HG03135 (cell line): Measurements from ENCODE around the gene PSMB3.
"Not testable (repeated sequence)": the region's sequence is repeated elsewhere in the genome, so short reads cannot be mapped to it uniquely, and the experiment has no call there.

Experiments
- ATAC-seq: cut with Tn5 transposase; IDR thresholded peaks from one replicate; pipeline ENCODE4 v1.9.1; 2021; ENCODE audit warnings: mild to moderate bottlenecking, moderate library complexity; ENCODE audit not compliant: unreplicated experiment

PSMB3 gene

GRCh38 chr17:38715216-38715943, 37.2 kb upstream of the PSMB3 start:
- no peak for ATAC-seq

DNA sequence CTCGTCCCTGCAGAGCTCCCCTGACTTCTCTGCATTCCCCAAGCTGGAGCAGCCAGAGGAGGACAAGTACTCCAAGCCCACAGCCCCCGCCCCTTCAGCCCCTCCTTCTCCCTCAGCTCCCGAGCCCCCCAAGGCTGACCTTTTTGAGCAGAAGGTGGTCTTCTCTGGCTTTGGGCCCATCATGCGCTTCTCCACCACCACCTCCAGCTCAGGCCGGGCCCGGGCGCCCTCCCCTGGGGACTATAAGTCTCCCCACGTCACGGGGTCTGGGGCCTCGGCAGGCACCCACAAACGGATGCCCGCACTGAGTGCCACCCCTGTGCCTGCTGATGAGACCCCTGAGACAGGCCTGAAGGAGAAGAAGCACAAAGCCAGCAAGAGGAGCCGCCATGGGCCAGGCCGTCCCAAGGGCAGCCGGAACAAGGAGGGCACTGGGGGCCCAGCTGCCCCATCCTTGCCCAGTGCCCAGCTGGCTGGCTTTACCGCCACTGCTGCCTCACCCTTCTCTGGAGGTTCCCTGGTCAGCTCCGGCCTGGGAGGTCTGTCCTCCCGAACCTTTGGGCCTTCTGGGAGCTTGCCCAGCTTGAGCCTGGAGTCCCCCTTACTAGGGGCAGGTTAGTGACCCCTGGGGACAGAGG, 36.1 kb upstream of the PSMB3 start:
- no peak for ATAC-seq

DNA sequence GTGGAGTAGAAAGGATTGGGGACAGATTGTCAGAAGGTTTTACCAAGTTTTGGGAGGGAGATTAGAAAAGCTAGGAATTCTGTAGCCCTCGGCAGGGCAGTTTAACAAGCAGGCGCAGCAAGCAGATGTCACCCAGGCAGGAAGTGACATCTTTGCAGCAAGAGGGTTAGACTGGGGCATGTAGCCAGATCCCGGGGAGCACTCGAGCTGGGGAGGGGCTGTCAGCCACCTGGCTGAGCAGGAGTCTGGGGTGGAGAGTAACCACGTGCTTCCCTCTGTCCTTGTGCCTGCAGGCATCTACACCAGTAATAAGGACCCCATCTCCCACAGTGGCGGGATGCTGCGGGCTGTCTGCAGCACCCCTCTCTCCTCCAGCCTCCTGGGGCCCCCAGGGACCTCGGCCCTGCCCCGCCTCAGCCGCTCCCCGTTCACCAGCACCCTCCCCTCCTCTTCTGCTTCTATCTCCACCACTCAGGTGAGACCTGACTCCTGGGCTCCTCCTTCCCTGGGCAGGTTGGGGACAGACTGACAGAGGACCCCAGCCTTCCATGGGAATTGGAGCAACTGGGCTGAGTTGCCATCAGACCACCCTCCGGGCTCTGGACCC, 35.3 kb upstream of the PSMB3 start:
- no peak for ATAC-seq

GRCh38 chr17:38719289-38719942, 33.1 kb upstream of the PSMB3 start:
- ATAC-seq = no peak

DNA sequence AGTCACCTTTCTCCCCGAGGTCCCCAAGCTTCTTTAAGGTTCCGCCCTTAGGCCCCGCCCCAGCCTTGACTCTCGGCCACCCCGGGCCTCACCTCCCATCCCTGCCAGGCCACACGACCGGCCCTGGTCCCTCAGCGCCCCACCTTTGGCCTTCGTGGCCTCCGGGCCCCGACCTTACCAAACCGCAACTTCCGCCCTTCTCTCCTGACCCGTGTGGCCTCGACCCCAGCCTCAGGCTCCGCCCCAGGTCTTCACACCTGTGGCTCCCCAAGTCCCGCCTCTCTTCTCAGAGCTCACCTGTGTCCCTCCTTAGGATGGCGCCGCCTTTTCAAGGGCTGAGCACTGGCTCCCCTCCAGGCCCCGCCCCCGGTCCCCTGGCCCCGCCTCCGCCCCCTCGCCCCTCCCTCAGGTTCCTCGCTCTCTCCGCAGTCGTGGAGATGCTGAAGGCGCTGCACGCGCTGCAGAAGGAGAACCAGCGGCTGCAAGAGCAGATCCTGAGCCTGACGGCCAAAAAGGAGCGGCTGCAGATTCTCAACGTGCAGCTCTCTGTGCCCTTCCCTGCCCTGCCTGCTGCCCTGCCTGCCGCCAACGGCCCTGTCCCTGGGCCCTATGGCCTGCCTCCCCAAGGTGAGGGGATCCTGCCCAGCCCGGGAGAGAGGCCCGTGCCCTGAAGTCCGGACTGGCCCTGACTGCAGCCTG, 32.4 kb upstream of the PSMB3 start:
- ATAC-seq = no peak

GRCh38 chr17:38720941-38721340, 31.6 kb upstream of the PSMB3 start:
- no peak for ATAC-seq

GRCh38 chr17:38721802-38722201, 30.7 kb upstream of the PSMB3 start:
- ATAC-seq = no peak

DNA sequence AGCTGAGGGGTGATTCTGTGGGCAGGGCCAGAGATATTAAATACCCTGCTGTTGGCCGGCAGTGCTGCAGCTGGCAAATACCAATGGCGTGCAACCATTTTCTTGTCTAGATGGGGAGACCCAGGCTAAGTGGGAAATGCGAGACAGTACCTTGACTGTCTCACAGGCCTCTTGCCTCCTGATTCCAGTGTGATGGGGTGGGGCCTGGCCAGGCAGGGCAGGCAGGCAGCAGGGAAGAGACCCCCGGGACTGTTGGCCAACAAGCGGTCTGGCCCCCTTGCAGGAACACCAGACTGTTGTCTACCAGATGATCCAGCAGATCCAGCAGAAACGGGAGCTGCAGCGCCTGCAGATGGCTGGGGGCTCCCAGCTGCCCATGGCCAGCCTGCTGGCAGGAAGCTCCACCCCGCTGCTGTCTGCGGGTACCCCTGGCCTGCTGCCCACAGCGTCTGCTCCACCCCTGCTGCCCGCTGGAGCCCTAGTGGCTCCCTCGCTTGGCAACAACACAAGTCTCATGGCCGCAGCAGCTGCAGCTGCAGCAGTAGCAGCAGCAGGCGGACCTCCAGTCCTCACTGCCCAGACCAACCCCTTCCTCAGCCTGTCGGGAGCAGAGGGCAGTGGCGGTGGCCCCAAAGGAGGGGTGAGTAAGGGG, 28.1 kb upstream of the PSMB3 start:
- no peak for ATAC-seq

- ATAC-seq = no peak
These were observed 27.5 kb upstream of the PSMB3 start for GRCh38 chr17:38725066-38725465.

DNA sequence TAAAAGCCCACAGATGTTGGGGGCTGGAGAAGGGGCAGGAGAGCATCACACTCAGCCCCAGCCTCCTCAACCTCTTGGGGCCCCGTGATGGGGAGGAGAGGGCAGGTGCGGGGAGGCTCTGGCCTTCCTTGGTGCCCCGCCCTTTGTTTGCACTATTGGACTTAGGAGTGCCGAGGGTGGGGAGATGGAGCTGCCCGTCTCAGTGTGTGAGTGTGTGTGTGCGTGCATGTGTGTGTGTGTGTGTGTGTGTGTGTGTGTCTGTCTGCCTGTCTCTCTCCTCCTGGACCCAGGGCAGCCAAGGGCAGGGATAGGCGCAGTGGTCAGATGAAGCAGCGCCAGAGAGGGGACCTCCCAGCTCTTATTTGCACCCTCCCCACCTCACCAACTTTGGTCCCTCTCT, 26.4 kb upstream of the PSMB3 start:
- not testable (repeated sequence) for ATAC-seq

DNA sequence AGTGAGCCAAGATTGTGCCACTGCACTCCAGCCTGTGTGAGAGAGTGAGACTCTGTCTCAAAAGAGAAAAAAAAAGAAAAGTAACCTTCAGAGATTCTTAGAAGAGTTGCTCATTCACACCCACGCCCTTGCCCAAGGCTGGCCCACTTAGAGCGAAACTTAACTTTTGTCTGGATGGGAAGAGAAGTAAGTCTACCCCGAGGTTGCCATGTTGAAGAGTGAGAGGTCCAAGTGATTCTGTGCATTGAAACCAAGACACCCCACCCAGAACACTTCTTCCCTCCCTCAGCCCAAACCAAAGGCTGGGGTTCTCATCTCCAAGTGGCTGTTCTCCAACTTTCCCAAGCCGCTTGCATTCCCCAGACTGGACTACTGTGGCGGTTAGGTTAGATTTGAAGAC, 24.8 kb upstream of the PSMB3 start:
- ATAC-seq = no peak

- no peak for ATAC-seq
These were observed 24.2 kb upstream of the PSMB3 start for GRCh38 chr17:38728290-38728831.

- ATAC-seq = no peak
These were observed 23.1 kb upstream of the PSMB3 start for GRCh38 chr17:38729368-38729885.

DNA sequence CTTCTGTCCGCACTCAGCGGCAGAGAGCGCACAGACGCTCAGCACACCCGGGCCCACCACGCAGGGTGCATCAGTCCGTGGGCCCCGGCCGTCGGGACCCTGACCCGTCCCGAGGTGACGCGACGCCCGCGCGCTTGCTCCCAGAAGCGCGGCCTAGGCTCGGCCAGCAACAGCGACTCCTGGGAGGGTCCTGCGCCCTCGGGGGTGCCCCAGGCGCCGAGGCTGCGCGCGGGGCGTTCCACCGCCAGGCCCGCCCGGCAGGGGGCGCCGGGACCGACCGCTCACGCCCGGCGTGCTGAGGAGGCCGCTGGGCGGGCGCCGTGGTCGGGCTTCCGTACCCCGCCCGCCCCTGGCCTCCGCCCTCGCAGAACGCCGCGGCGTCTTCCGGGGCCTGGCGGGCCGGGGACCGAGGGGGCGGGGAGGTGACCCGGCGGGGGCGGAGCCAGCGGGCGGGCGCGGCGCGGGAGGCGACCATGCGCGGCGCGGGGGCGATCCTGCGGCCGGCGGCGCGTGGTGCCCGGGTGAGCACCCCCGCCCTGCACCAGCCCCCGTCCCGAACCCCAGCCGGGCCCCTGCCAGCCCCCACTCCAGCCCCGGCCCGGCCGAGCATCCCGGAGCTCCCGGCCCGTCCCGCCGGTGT, 22.5 kb upstream of the PSMB3 start, which contains the start of gene CISD3:
Gene CISD3 (plus strand): TSS at position 456 of the 640 bp plus-strand sequence. CDS start 18 bp downstream, at position 474.
- peak; percentile 71 for ATAC-seq

DNA sequence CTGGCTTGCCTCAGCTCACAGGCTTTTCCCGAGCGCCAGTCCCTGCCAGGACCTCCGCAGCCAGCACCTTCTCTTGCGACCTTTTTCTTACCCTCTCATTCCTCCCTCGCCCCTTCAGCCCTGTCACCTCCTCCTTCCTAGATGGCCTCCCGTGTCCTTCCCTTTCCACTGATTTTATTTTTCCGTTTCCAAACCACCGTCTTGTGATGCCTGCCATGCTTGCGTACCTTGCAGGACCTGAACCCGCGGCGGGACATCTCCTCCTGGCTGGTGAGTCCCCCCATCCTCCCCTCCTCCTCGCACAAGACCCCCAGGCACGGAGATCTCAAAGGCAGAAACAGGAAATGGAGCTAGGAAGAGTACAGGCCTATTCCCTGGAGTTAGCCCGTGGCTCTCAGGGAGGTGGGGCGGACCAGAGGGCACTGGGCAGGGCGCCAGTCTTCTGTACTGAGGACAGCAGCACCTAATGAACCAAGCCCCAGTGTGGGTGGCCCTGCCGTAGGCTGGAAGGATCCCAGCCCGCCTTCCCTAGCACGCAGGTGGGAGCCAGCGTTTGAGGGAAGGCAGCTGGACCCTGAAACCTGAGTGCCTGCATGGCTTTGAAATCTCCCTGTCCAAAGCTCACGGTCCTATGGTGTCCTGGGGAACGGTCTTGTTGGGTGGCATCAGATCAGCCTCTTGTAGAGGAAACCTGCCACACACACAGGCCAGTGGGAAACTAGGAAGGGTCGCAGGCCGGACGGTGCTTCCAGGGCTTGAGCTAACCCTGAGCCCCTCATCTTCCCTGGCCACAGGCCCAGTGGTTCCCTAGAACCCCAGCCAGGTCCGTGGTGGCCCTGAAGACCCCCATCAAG, 21.8 kb upstream of the PSMB3 start:
- no peak for ATAC-seq

DNA sequence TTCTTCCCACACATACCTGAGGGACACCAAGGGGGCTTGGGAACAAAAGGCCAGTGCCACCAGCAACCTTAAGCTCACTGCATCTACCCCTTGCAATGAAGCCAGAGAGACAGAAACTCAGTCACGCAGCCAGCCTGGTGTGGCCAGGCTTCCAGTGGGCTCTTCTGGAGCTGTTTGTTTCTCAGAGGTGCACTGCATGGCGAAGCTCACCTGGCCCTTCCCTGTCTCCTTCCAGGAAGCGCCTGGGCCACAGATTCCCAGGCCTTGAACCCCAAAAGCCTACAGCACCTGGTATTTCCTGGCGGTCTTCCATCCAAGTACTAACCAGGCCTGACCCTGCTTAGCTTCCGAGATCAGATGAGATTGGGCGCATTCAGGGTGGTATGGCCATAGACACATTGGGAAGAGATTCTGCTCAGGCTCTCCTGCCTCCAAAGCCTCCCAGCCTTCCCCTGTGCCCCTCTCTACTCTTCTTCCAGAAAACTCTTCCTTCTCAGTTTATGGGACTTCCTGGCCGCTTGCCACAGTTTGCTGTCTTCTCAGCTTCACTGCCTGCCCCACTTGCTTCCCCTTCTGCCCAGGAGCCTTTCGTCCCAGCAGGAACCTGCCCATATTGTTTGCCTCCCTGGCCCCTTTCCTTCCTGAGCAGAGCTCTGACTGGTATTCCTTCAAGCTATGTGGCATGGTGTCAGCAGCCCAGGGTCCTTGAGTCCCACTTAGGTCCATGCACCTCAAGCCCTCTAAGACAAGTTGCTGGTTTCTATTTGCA, 20.8 kb upstream of the PSMB3 start:
- ATAC-seq = no peak

GRCh38 chr17:38732376-38733281, 19.9 kb upstream of the PSMB3 start:
- no peak for ATAC-seq
